ENCODE measurements around the gene CCDC110. TPM values are rescaled to one million over a fixed set of nuclear protein-coding genes. Genes with fewer than 3 reads are reported as not detected.

Gene CCDC110
- total and polyA plus RNA-seq, 9 of the 15 experiments (the other 6 are each of a cell fraction or from before 2014, with no cell fraction given), result 0.04 to 0.35 (median 0.07) TPM; not detected in 4

DNA sequence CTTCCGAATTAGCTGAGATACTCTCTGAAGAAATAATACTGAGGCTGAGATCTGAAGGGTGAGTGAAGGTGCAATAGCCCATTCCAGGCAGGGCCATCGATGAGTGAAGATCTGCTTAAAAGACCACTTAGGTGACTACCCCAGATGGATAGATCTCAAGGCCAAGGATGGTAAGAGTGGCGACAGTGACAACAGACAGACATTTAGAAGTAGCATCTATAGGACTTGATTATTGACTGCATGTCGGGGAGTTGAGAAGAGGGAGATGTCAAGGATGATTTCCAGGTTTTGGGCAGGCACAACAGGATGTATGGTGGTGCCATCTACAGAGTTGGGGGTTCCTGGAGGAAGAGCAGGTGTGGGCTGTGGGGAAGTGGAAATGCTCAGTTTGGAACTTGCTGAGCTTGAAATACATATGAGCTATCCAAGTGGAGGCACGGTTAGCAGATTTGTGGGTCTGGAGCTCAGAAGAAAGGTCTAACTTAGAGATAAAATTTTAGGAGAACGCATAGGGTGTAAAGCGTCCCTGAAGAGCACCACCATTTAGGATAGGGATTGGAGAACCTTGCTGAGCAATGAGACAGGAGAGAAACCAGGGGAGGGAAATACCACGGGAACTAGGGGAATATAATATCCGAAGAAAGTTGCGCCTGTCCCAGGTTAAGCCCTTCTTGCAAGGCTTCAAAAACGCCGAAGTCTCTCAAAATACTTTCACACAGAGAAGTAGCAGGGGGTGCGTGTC is 46.5 kb downstream of the CCDC110 start (continued):
- TF ChIP-seq, protein P1, sequence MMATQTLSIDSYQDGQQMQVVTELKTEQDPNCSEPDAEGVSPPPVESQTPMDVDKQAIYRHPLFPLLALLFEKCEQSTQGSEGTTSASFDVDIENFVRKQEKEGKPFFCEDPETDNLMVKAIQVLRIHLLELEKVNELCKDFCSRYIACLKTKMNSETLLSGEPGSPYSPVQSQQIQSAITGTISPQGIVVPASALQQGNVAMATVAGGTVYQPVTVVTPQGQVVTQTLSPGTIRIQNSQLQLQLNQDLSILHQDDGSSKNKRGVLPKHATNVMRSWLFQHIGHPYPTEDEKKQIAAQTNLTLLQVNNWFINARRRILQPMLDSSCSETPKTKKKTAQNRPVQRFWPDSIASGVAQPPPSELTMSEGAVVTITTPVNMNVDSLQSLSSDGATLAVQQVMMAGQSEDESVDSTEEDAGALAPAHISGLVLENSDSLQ (IDR thresholded peaks at IDR 0.05), result peak; percentile 18; the same call in 1 of the 2 replicates
- TF ChIP-seq NR4A1 (CRISPR knock-in tag; IDR thresholded peaks at IDR 0.05), result no peak
- 0 out of 2 replicates have a peak, but pooled peaks have one; percentile 14 for TF ChIP-seq NR4A1 (tag; IDR thresholded peaks at IDR 0.05)
- TF ChIP-seq GATAD2B (IDR thresholded peaks at IDR 0.05; ENCODE audit: borderline replicate concordance), result no peak
- TF ChIP-seq, protein P2, sequence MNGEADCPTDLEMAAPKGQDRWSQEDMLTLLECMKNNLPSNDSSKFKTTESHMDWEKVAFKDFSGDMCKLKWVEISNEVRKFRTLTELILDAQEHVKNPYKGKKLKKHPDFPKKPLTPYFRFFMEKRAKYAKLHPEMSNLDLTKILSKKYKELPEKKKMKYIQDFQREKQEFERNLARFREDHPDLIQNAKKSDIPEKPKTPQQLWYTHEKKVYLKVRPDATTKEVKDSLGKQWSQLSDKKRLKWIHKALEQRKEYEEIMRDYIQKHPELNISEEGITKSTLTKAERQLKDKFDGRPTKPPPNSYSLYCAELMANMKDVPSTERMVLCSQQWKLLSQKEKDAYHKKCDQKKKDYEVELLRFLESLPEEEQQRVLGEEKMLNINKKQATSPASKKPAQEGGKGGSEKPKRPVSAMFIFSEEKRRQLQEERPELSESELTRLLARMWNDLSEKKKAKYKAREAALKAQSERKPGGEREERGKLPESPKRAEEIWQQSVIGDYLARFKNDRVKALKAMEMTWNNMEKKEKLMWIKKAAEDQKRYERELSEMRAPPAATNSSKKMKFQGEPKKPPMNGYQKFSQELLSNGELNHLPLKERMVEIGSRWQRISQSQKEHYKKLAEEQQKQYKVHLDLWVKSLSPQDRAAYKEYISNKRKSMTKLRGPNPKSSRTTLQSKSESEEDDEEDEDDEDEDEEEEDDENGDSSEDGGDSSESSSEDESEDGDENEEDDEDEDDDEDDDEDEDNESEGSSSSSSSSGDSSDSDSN (IDR thresholded peaks at IDR 0.05; ENCODE audit: borderline replicate concordance in 1 of 2, low read depth in 2 of 2, low read length in 2 of 2), result no peak
- TF ChIP-seq NONO (IDR thresholded peaks at IDR 0.05; ENCODE audit: low read depth in 2 of 2, low read length in 1 of 2), result peak in 1 of 2 experiments; percentile 89; a peak in 2 of 4 replicates
- no peak for TF ChIP-seq KLF16 (IDR thresholded peaks at IDR 0.05)
- no peak for TF ChIP-seq ZNF12 (CRISPR knock-in tag; IDR thresholded peaks at IDR 0.05)
- no peak for TF ChIP-seq NR2C2 (CRISPR knock-in tag; IDR thresholded peaks at IDR 0.05)
- TF ChIP-seq NR2C2 (tag; IDR thresholded peaks at IDR 0.05), result no peak

All from K562 (cell line).